Right atrium auricular region (tissue), 2 donors: ENCODE data around the gene MDFI. TPM values are rescaled to one million over a fixed set of nuclear protein-coding genes. Genes with fewer than 3 reads are reported as not detected.

Experiments used
- DNase-seq: peaks from one replicate; pipeline ENCODE4 v3.0.0-alpha.2; 2019; ENCODE audit warnings: low spot score
- H3K27ac ChIP-seq, 2 donors: fragments of 200-600 bp; sonication (generic); 1 replicate in 1 of 2; 2 replicates in 1 of 2; pipeline ENCODE4 v1.5.1; 2016 to 2019
- H3K27me3 ChIP-seq, 2 donors: fragments of 200-600 bp; sonication (generic); one replicate each; pipeline versions ENCODE4 v1.5.1 to v1.6.0; 2017 to 2019
- H3K36me3 ChIP-seq: fragments of 200-600 bp; sonication (generic); one replicate; pipeline ENCODE4 v1.5.1; 2016
- H3K4me1 ChIP-seq, 2 donors: fragments of 200-600 bp; sonication (generic); one replicate each; pipeline versions ENCODE4 v1.5.1 to v1.6.0; 2017 to 2019
- H3K4me3 ChIP-seq, 2 donors: fragments of 200-600 bp; sonication (generic); 1 replicate in 1 of 2; 2 replicates in 1 of 2; pipeline ENCODE4 v1.5.1; 2017 to 2019; ENCODE audit warnings: mild to moderate bottlenecking in 1 of 2, moderate library complexity in 1 of 2
- H3K9me3 ChIP-seq, 2 donors: fragments of 200-600 bp; sonication (generic); one replicate each; pipeline ENCODE4 v1.5.1; 2019
- CTCF ChIP-seq, 2 donors: fragments of 200-600 bp; sonication (generic); IDR thresholded peaks; one replicate each; pipeline ENCODE4 v1.5.1; 2019; ENCODE audit warnings: antibody characterized with exemption in 2 of 2
- total RNA-seq, 2 donors: library from RNA; depleted of rRNA; stranded (reverse); fragments of >200 nt; gene quantifications; one replicate each; pipeline ENCODE4 v1.1.0, GENCODE V29; 2016

The MDFI gene
- total RNA-seq, 2 donors from 2014 or later: 1.5 to 12.3 TPM

- no peak for TF ChIP-seq CTCF (IDR thresholded peaks at IDR 0.05)
- H3K27me3 ChIP-seq: no peaks in the 10 kb centered on the region
- no peak for DNase-seq
- no peak overlapping the region for H3K4me3 ChIP-seq
- no peak overlapping the region for H3K27ac ChIP-seq
- H3K9me3 ChIP-seq: no peaks in the 10 kb centered on the region
- H3K36me3 ChIP-seq: no peaks in the 10 kb centered on the region
- H3K4me1 ChIP-seq: peaks cover 0 to 7% of the 10 kb centered on the region in 2 donors
These were observed 16.0 kb downstream of the MDFI start for GRCh38 chr6:41654151-41654697.

GRCh38 chr6:41654698-41655151, 16.5 kb downstream of the MDFI start:
- peaks cover 0 to 7% of the 10 kb centered on the region in 2 donors for H3K4me1 ChIP-seq
- DNase-seq: no peak
- no peak overlapping the region for H3K4me3 ChIP-seq
- no peaks in the 10 kb centered on the region for H3K27me3 ChIP-seq
- H3K9me3 ChIP-seq: no peaks in the 10 kb centered on the region
- H3K27ac ChIP-seq: no peak overlapping the region
- TF ChIP-seq CTCF (IDR thresholded peaks at IDR 0.05): no peak
- no peaks in the 10 kb centered on the region for H3K36me3 ChIP-seq

- Histone ChIP-seq H3K4me3 (no peak overlapping the region), H3K27me3 (no peaks in the 10 kb centered on the region), H3K36me3 (no peaks in the 10 kb centered on the region), H3K27ac (no peak overlapping the region), H3K4me1 (peaks cover 0 to 7% of the 10 kb centered on the region in 2 donors), H3K9me3 (no peaks in the 10 kb centered on the region)
- DNase-seq: no peak
- no peak for TF ChIP-seq CTCF (IDR thresholded peaks at IDR 0.05)
These were observed 16.9 kb downstream of the MDFI start for GRCh38 chr6:41655176-41655575.

- Histone ChIP-seq H3K4me1 (peaks cover 0 to 7% of the 10 kb centered on the region in 2 donors), H3K4me3 (no peak overlapping the region), H3K27me3 (no peaks in the 10 kb centered on the region), H3K27ac (no peak overlapping the region), H3K36me3 (no peaks in the 10 kb centered on the region), H3K9me3 (no peaks in the 10 kb centered on the region)
- no peak for TF ChIP-seq CTCF (IDR thresholded peaks at IDR 0.05)
- DNase-seq: no peak
These were observed 17.4 kb downstream of the MDFI start for GRCh38 chr6:41655646-41656001.

- Histone ChIP-seq H3K27me3 (no peaks in the 10 kb centered on the region), H3K36me3 (no peaks in the 10 kb centered on the region), H3K4me3 (no peak overlapping the region), H3K27ac (no peak overlapping the region), H3K9me3 (no peaks in the 10 kb centered on the region), H3K4me1 (peaks cover 0 to 7% of the 10 kb centered on the region in 2 donors)
- no peak for TF ChIP-seq CTCF (IDR thresholded peaks at IDR 0.05)
- no peak for DNase-seq
These were observed 17.9 kb downstream of the MDFI start for GRCh38 chr6:41656002-41656691.
